Liver (tissue), 9 donors: ENCODE results near the gene GSTO2. TPM values are rescaled to one million over a fixed set of nuclear protein-coding genes. Genes with fewer than 3 reads are reported as not detected.

Experiments used
- DNase-seq: peaks from one replicate; pipeline ENCODE4 v3.0.0-alpha.2; 2017; ENCODE audit warnings: low spot score
- H3K27ac ChIP-seq, 2 donors: one replicate each; pipeline ENCODE4 v1.7.0; 2013; ENCODE audit warnings: inconsistent platforms in 2 of 2, low read length in 2 of 2, control low read depth in 1 of 2, low read depth in 1 of 2, mild to moderate bottlenecking in 1 of 2
- H3K27me3 ChIP-seq, 4 donors: one replicate each; pipeline versions ENCODE4 v1.6.1 to v1.7.0; 2013; ENCODE audit warnings: low read length in 3 of 4, inconsistent platforms in 1 of 4, mild to moderate bottlenecking in 1 of 4, moderate library complexity in 1 of 4; ENCODE audit not compliant: control insufficient read depth in 4 of 4, insufficient read depth in 4 of 4
- H3K36me3 ChIP-seq, 4 donors: one replicate each; pipeline versions ENCODE4 v1.6.1 to v1.7.0; 2013; ENCODE audit warnings: low read length in 3 of 4, mild to moderate bottlenecking in 3 of 4, low read depth in 1 of 4, moderate library complexity in 1 of 4; ENCODE audit not compliant: control insufficient read depth in 4 of 4, insufficient read depth in 3 of 4
- H3K4me1 ChIP-seq, 4 donors: one replicate each; pipeline versions ENCODE4 v1.6.1 to v1.7.0; 2013; ENCODE audit warnings: low read length in 3 of 4, mild to moderate bottlenecking in 3 of 4, moderate library complexity in 1 of 4; ENCODE audit not compliant: control insufficient read depth in 4 of 4, insufficient read depth in 4 of 4
- H3K4me3 ChIP-seq, 3 donors: one replicate each; pipeline versions ENCODE4 v1.6.1 to v1.7.0; 2013; ENCODE audit warnings: low read length in 3 of 3, control low read depth in 1 of 3, low read depth in 1 of 3, mild to moderate bottlenecking in 1 of 3
- H3K9ac ChIP-seq, 2 donors: one replicate each; pipeline ENCODE4 v1.7.0; 2013; ENCODE audit warnings: low read length in 2 of 2, mild to moderate bottlenecking in 2 of 2, moderate library complexity in 2 of 2, control low read depth in 1 of 2, low read depth in 1 of 2
- H3K9me3 ChIP-seq, 4 donors: one replicate each; pipeline versions ENCODE4 v1.6.1 to v1.7.0; 2013; ENCODE audit warnings: low read length in 3 of 4; ENCODE audit not compliant: control insufficient read depth in 4 of 4
- EGR1 ChIP-seq, 2 donors: IDR thresholded peaks; 2 replicates each; pipeline ENCODE4 v1.6.1; 2016 to 2018; ENCODE audit warnings: antibody characterized with exemption in 2 of 2, low read depth in 2 of 2
- FOXA1 ChIP-seq: IDR thresholded peaks from 2 replicates; pipeline ENCODE4 v1.6.1; 2016; ENCODE audit warnings: antibody characterized with exemption
- FOXA2 ChIP-seq: IDR thresholded peaks from 2 replicates; pipeline ENCODE4 v1.6.1; 2016; ENCODE audit warnings: antibody characterized with exemption
- GABPA ChIP-seq, 2 donors: IDR thresholded peaks in 1 of 2; conservative IDR thresholded peaks in 1 of 2; 2 replicates each; pipeline ENCODE4 v1.6.1; 2016; ENCODE audit warnings: antibody characterized with exemption in 2 of 2, mild to moderate bottlenecking in 1 of 2, moderate library complexity in 1 of 2
- HNF4A ChIP-seq, 2 donors: conservative IDR thresholded peaks; 2 replicates each; pipeline ENCODE4 v1.6.1; 2016; ENCODE audit warnings: antibody characterized with exemption in 2 of 2, mild to moderate bottlenecking in 2 of 2
- HNF4G ChIP-seq: IDR thresholded peaks from 2 replicates; pipeline ENCODE4 v1.6.1; 2016; ENCODE audit warnings: antibody characterized with exemption
- JUND ChIP-seq, 2 donors: IDR thresholded peaks; 2 replicates each; pipeline ENCODE4 v1.6.1; 2016; ENCODE audit warnings: antibody characterized with exemption in 2 of 2
- NR2F2 ChIP-seq: IDR thresholded peaks from 2 replicates; pipeline ENCODE4 v1.6.1; 2016; ENCODE audit warnings: antibody characterized with exemption
- RAD21 ChIP-seq, 2 donors: IDR thresholded peaks; 2 replicates each; pipeline ENCODE4 v1.6.1; 2016; ENCODE audit warnings: antibody characterized with exemption in 2 of 2, mild to moderate bottlenecking in 2 of 2
- RXRA ChIP-seq, 2 donors: IDR thresholded peaks; 2 replicates each; pipeline ENCODE4 v1.6.1; 2017 to 2018; ENCODE audit warnings: antibody characterized with exemption in 2 of 2, mild to moderate bottlenecking in 1 of 2
- SP1 ChIP-seq: IDR thresholded peaks from 2 replicates; pipeline ENCODE4 v1.6.1; 2018; ENCODE audit warnings: antibody characterized with exemption, mild to moderate bottlenecking
- TAF1 ChIP-seq: conservative IDR thresholded peaks from 2 replicates; pipeline ENCODE4 v1.6.1; 2016; ENCODE audit warnings: antibody characterized with exemption, mild to moderate bottlenecking
- YY1 ChIP-seq: IDR thresholded peaks from 2 replicates; pipeline ENCODE4 v1.6.1; 2016; ENCODE audit warnings: antibody characterized with exemption, mild to moderate bottlenecking
- ZBTB33 ChIP-seq: IDR thresholded peaks from 2 replicates; pipeline ENCODE4 v1.6.1; 2016; ENCODE audit warnings: antibody characterized with exemption
- WGBS: extraction: QIAGEN DNeasy Blood & Tissue Kit; methylation state at CpG from one replicate; pipeline ENCODE4 v1.1.7; 2013; 5-methylcytosine and 5-hydroxymethylcytosine counted together
- polyA plus RNA-seq, 2 donors: library from polyadenylated mRNA; stranded (reverse) in 1 of 2; unstranded in 1 of 2; fragments of 200-250 nt in 1 of 2; fragments of >200 nt in 1 of 2; fragmentation: Nextera tagmentation in 1 of 2; extraction: Ambion mirVana in 1 of 2; gene quantifications; one replicate each; pipeline versions ENCODE4 v1.2.1 to v1.2.3, GENCODE V29; 2013 to 2015
- total RNA-seq, 2 donors: library from RNA; depleted of rRNA; stranded (reverse); fragments of >200 nt; gene quantifications; one replicate each; pipeline ENCODE4 v1.2.3, GENCODE V29; 2014
- TF ChIP-seq, protein P1 (sequence below): IDR thresholded peaks from 2 replicates; pipeline ENCODE4 v1.6.1; 2016; ENCODE audit warnings: antibody characterized with exemption
- TF ChIP-seq, protein P2 (sequence below): IDR thresholded peaks from 2 replicates; pipeline ENCODE4 v1.6.1; 2016; ENCODE audit warnings: antibody characterized with exemption, mild to moderate bottlenecking
- TF ChIP-seq, protein P3 (sequence below): IDR thresholded peaks from 2 replicates; pipeline ENCODE4 v1.6.1; 2016; ENCODE audit warnings: antibody characterized with exemption
- donor health status: healthy.
- donor health status: healthy.
- donor health status: healthy.
- donor health status: healthy.
- donor health status: healthy.

GSTO2 gene
- total and polyA plus RNA-seq, 4 donors, result 1.0 to 4.6 (median 1.7) TPM

DNA sequence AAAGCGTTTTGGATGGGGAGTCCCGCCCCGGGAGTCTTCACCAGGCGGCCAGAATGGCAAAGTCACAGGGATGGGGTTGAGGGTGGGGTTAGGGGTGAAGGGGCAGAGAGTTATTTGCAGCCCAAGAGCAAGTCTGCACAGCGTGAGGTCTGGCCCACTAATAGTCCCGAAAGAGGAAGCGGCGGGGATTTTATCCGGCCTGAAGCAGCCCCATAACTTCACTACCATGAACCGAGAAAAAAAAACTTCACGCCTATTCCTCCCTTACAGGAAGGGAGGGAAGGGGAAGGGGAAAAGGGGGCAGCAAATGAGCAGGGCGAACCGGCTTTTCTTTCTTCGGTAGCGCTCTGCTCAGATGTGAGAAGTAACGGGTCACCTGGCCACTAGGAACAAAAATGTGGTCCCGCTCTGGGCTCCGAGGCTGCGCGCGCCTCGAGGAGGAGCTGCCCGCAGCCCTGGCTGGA, 68.6 kb downstream of the GSTO2 start:
- peak; percentile 47 for DNase-seq

DNA sequence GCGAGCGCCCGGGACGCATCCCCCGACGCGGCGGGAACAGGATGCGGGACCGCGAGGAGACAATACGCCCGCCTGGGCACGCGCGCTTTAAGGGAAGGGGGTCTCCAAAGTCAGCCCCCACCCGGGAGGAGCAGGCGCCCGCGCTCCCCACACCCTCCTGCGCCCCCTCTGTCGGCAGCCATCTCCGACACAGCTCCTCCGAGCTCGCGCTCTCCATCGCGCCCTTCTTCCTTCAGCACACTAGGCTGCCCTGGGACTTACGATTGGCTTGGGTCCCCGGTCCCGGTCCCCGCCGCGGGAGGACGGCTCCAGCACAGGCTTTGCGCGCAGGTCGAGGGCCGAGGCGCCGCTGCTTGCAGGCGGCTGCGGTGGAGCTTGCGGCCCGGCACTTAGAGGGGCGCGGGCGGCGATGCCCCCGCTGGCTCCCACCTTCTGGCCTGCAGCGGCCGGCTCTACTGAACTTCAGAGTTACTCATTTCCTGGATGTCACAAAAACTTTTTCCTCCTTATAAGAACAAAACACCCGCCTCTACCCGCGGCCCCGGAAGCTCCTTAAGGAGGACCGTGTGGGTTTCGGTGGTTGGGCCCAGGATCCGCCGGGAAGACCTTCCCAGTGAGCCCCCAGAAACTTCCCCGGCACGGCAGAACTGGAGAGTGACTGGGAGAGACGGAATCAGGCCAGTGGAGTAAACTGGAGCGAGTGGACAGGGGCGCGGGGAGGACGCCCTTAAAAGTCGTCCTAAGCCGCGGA, 69.2 kb downstream of the GSTO2 start, which contains the start of gene ITPRIP:
Gene ITPRIP, minus strand, starts transcription at position 481 of the 751 bp plus-strand sequence. CDS start 22,414 bp downstream, outside the sequence.
- WGBS, result under 1% methylated on average over 70 of the region's 70 CpGs
- H3K4me1 ChIP-seq, result peaks cover 5 to 37% (median 14%) of the 10 kb centered on the region in 4 donors
- H3K9me3 ChIP-seq, result no peaks in the 10 kb centered on the region
- H3K27ac ChIP-seq, result peak within 1 kb of the TSS; percentile 95 to 98
- H3K36me3 ChIP-seq, result no peaks in the 10 kb centered on the region
- peak within 1 kb of the TSS; percentile 85 to 90 for H3K9ac ChIP-seq
- H3K27me3 ChIP-seq, result no peaks in the 10 kb centered on the region
- peak within 1 kb of the TSS; percentile 71 to 82 (median 75) for H3K4me3 ChIP-seq
- peak; percentile 73 for DNase-seq
- TF ChIP-seq FOXA2 (no peak), RAD21 (IDR thresholded peaks at IDR 0.05) (peak in 1 of 2 donors; percentile 10), HNF4A (conservative IDR thresholded peaks at IDR 0.05) (no peak), RXRA (IDR thresholded peaks at IDR 0.05) (no peak), FOXA1 (no peak), SP1 (peak; percentile 33), HNF4G (no peak), YY1 (no peak)
- TF ChIP-seq, protein P1, sequence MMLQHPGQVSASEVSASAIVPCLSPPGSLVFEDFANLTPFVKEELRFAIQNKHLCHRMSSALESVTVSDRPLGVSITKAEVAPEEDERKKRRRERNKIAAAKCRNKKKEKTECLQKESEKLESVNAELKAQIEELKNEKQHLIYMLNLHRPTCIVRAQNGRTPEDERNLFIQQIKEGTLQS, result no peak
- TF ChIP-seq, protein P2, sequence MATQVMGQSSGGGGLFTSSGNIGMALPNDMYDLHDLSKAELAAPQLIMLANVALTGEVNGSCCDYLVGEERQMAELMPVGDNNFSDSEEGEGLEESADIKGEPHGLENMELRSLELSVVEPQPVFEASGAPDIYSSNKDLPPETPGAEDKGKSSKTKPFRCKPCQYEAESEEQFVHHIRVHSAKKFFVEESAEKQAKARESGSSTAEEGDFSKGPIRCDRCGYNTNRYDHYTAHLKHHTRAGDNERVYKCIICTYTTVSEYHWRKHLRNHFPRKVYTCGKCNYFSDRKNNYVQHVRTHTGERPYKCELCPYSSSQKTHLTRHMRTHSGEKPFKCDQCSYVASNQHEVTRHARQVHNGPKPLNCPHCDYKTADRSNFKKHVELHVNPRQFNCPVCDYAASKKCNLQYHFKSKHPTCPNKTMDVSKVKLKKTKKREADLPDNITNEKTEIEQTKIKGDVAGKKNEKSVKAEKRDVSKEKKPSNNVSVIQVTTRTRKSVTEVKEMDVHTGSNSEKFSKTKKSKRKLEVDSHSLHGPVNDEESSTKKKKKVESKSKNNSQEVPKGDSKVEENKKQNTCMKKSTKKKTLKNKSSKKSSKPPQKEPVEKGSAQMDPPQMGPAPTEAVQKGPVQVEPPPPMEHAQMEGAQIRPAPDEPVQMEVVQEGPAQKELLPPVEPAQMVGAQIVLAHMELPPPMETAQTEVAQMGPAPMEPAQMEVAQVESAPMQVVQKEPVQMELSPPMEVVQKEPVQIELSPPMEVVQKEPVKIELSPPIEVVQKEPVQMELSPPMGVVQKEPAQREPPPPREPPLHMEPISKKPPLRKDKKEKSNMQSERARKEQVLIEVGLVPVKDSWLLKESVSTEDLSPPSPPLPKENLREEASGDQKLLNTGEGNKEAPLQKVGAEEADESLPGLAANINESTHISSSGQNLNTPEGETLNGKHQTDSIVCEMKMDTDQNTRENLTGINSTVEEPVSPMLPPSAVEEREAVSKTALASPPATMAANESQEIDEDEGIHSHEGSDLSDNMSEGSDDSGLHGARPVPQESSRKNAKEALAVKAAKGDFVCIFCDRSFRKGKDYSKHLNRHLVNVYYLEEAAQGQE, result peak; percentile 27
- TF ChIP-seq, protein P3, sequence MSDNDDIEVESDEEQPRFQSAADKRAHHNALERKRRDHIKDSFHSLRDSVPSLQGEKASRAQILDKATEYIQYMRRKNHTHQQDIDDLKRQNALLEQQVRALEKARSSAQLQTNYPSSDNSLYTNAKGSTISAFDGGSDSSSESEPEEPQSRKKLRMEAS, result no peak

More for the DNA sequence above, 68.6 kb downstream of the GSTO2 start:
- WGBS, result under 1% methylated on average over 23 of the region's 23 CpGs
- Histone ChIP-seq H3K4me3 (peak overlapping the region; percentile 71 to 82 (median 75)), H3K4me1 (peaks cover 5 to 37% (median 14%) of the 10 kb centered on the region in 4 donors), H3K36me3 (no peaks in the 10 kb centered on the region), H3K9me3 (no peaks in the 10 kb centered on the region), H3K27me3 (no peaks in the 10 kb centered on the region), H3K9ac (peak overlapping the region; percentile 70 to 90), H3K27ac (peak overlapping the region; percentile 95 to 98)
- no peak for TF ChIP-seq SP1
- TF ChIP-seq, protein P3, result no peak
- no peak for TF ChIP-seq JUND (IDR thresholded peaks at IDR 0.05)
- peak; percentile 17 for TF ChIP-seq YY1
- TF ChIP-seq GABPA (IDR thresholded peaks at IDR 0.05 in 1 of 2, conservative IDR thresholded peaks at IDR 0.05 in 1 of 2), result no peak
- TF ChIP-seq EGR1 (IDR thresholded peaks at IDR 0.05; ENCODE audit: low read depth in 2 of 2), result no peak
- peak; percentile 33 for TF ChIP-seq TAF1
- TF ChIP-seq, protein P1, result no peak
- no peak for TF ChIP-seq HNF4A (conservative IDR thresholded peaks at IDR 0.05)
- TF ChIP-seq NR2F2, result peak; percentile 25
- TF ChIP-seq, protein P2, result no peak
- TF ChIP-seq RXRA (IDR thresholded peaks at IDR 0.05), result no peak
- no peak for TF ChIP-seq HNF4G
- no peak for TF ChIP-seq FOXA2
- TF ChIP-seq ZBTB33, result no peak
